ENCODE results near the gene EXD2. TPM values are rescaled to one million over a fixed set of nuclear protein-coding genes. Genes with fewer than 3 reads are reported as not detected.

EXD2 gene
- total and polyA plus RNA-seq, 2 of the 13 experiments (the other 11 are each of a cell fraction or from before 2014, with no cell fraction given) = 9.5 to 15.1 TPM

DNA sequence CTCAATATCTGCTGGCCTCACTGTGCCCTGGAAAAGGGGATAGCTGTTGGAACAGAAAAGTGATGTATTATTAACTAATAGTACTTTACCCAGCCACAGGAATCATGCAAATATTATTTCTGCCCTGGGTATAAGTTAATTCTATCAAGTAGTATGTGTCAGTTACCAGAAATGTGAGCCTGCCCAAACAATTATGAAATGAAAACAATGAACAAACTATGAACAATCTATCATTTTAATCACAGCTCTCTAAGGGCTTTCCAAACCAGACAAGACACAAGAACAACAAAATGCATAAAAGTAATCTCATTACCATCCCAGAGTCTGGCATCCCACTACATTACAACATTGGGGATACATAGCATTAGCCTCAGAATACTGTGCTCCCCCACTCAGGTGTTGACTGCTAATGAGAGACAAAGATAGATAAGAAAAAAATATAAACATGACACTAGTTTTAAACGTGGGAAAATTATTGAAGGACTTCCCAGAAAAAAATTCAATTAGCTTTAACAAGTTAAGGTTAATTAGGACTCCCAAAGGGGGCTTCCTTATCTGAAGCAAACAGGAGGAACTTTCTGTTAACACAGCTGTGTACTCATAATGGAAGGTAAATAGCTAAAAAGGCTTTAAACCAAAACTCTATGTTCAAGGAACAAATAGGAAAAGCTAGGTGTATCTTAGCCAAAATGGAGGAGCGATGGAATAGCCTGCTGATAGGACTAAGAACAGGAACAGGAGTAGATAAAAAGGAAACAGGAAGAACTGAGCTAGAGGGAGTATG is 41.6 kb upstream of the EXD2 start:
- no peak for DNase-seq (ENCODE audit: low spot score)
- intact Hi-C loops (cut with micrococcal nuclease; ENCODE audit: unreplicated experiment) (no loop called here), in situ Hi-C loops (cut with HindIII; ENCODE audit: extremely low pct_ligation_motif_present, low pct_unique_long_range_greater_than_20kb) (no loop called here)
- no peaks in the 10 kb centered on the region for H3K9me3 ChIP-seq (ENCODE audit: low read length)
- ChIA-PET POLR2A (interaction anchor here (2.4 kb wide), 1 partner anchor 42 kb away, joined by 8 read pairs; the partner anchor contains the start of gene EXD2), CTCF (ENCODE audit: low intra/inter-chr PET ratio, low total read pairs) (no interaction called here)
- H3K4me1 ChIP-seq (ENCODE audit: insufficient read depth, low read length) = peaks cover 28% of the 10 kb centered on the region
- no peaks in the 10 kb centered on the region for H4K20me1 ChIP-seq (ENCODE audit: insufficient read depth, low read length)
- H3K27me3 ChIP-seq (ENCODE audit: control insufficient read depth in 1 of 2, insufficient read depth in 2 of 2, low read length in 2 of 2) = no peaks in the 10 kb centered on the region; a peak in 1 of 5 replicates
- BruUV-seq (replicated peaks) = no TSS peak
- H2AFZ ChIP-seq (ENCODE audit: low read length) = no peak overlapping the region
- no peak for ATAC-seq
- H3K79me2 ChIP-seq (ENCODE audit: insufficient read depth, low read length) = peaks cover 62% of the 10 kb centered on the region
- TF ChIP-seq, protein P1, sequence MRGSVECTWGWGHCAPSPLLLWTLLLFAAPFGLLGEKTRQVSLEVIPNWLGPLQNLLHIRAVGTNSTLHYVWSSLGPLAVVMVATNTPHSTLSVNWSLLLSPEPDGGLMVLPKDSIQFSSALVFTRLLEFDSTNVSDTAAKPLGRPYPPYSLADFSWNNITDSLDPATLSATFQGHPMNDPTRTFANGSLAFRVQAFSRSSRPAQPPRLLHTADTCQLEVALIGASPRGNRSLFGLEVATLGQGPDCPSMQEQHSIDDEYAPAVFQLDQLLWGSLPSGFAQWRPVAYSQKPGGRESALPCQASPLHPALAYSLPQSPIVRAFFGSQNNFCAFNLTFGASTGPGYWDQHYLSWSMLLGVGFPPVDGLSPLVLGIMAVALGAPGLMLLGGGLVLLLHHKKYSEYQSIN (CRISPR knock-in tag; IDR thresholded peaks at IDR 0.05; ENCODE audit: borderline replicate concordance) = no peak
- no peak for TF ChIP-seq STAT5B (CRISPR knock-in tag; IDR thresholded peaks at IDR 0.05)
- no peak for FAIRE-seq
- 58% methylated on average over 2 of the region's 2 CpGs for WGBS (ENCODE audit: low lambda C conversion rate)
- H3K36me3 ChIP-seq (replicated peaks in 1 of 2; ENCODE audit: control insufficient read depth in 1 of 2, insufficient read depth in 2 of 2, low read length in 2 of 2) = 0 out of 5 replicates have a peak, but pooled peaks cover 0 to 7% of the 10 kb centered on the region in 2 experiments
- no peak overlapping the region for H3K27ac ChIP-seq (ENCODE audit: extremely low read length, insufficient read depth, low read length)
- no peak overlapping the region for H3K4me3 ChIP-seq (replicated peaks in 1 of 3; ENCODE audit: insufficient read depth in 1 of 3, low read depth in 2 of 3, low read length in 3 of 3)
- H3K4me2 ChIP-seq (ENCODE audit: low read depth, low read length) = peak overlapping the region; percentile 32; the same call in 1 of the 2 replicates
- no peak overlapping the region for H3K9ac ChIP-seq (ENCODE audit: insufficient read depth, low read depth, low read length)

GRCh38 chr14:69151458-69152180 is 39.7 kb upstream of the EXD2 start:
- no peaks in the 10 kb centered on the region for H4K20me1 ChIP-seq (ENCODE audit: insufficient read depth, low read length)
- no TSS peak for BruUV-seq (replicated peaks)
- peaks cover 48% of the 10 kb centered on the region for H3K4me1 ChIP-seq (ENCODE audit: insufficient read depth, low read length)
- H3K79me2 ChIP-seq (ENCODE audit: insufficient read depth, low read length) = peaks cover 46% of the 10 kb centered on the region
- 0% methylated on average over 14 of the region's 57 CpGs for WGBS (ENCODE audit: low lambda C conversion rate)
- ChIA-PET POLR2A (interaction anchor here (0.8 to 2.4 kb wide), 4 partner anchors 12 to 1208 kb away, joined by 3 to 8 read pairs (median 4); partner anchors contain the start of genes COX16 and EXD2), CTCF (ENCODE audit: low intra/inter-chr PET ratio, low total read pairs) (interaction anchor here (1.6 kb wide), 1 partner anchor 22 kb away, joined by 6 read pairs; no protein-coding TSS in a partner anchor)
- peak overlapping the region; percentile 95 to 99 (median 96) for H3K4me3 ChIP-seq (replicated peaks in 1 of 3; ENCODE audit: insufficient read depth in 1 of 3, low read depth in 2 of 3, low read length in 3 of 3)
- DNase-seq (ENCODE audit: low spot score) = peak; percentile 55
- H3K36me3 ChIP-seq (replicated peaks in 1 of 2; ENCODE audit: control insufficient read depth in 1 of 2, insufficient read depth in 2 of 2, low read length in 2 of 2) = 0 out of 5 replicates have a peak, but pooled peaks cover 0 to 3% of the 10 kb centered on the region in 2 experiments
- H3K9me3 ChIP-seq (ENCODE audit: low read length) = no peaks in the 10 kb centered on the region
- peak; percentile 77 for ATAC-seq
- H3K27me3 ChIP-seq (ENCODE audit: control insufficient read depth in 1 of 2, insufficient read depth in 2 of 2, low read length in 2 of 2) = no peaks in the 10 kb centered on the region; a peak in 1 of 5 replicates
- H3K9ac ChIP-seq (ENCODE audit: insufficient read depth, low read depth, low read length) = peak overlapping the region; percentile 94
- peak overlapping the region; percentile 77 for H3K4me2 ChIP-seq (ENCODE audit: low read depth, low read length)
- intact Hi-C loops (cut with micrococcal nuclease; ENCODE audit: unreplicated experiment) (loop anchor here (1.0 kb wide), 1 partner anchor 22 kb away; no protein-coding TSS in a partner anchor), in situ Hi-C loops (cut with HindIII; ENCODE audit: extremely low pct_ligation_motif_present, low pct_unique_long_range_greater_than_20kb) (no loop called here)
- H3K27ac ChIP-seq (ENCODE audit: extremely low read length, insufficient read depth, low read length) = peak overlapping the region; percentile 90
- no peak overlapping the region for H2AFZ ChIP-seq (ENCODE audit: low read length)
- FAIRE-seq = no peak
- 0 out of 2 replicates have a peak, but pooled peaks have one; percentile 24 for TF ChIP-seq ZNF614 (CRISPR knock-in tag; IDR thresholded peaks at IDR 0.05; ENCODE audit: borderline replicate concordance)
- TF ChIP-seq ZSCAN20 (CRISPR knock-in tag; IDR thresholded peaks at IDR 0.05; ENCODE audit: borderline replicate concordance) = 0 out of 2 replicates have a peak, but pooled peaks have one; percentile 55
- no peak for TF ChIP-seq ZNF629 (CRISPR knock-in tag; conservative IDR thresholded peaks at IDR 0.05)
- peak; percentile 31; the same call in 1 of the 2 replicates for TF ChIP-seq SMAD3 (CRISPR knock-in tag; IDR thresholded peaks at IDR 0.05)
- 0 out of 2 replicates have a peak, but pooled peaks have one; percentile 48 for TF ChIP-seq ZNF329 (CRISPR knock-in tag; IDR thresholded peaks at IDR 0.05; ENCODE audit: low read depth)
- peak; percentile 55; the same call in 1 of the 2 replicates for TF ChIP-seq ZNF296 (CRISPR knock-in tag; conservative IDR thresholded peaks at IDR 0.05)
- TF ChIP-seq SKIL (CRISPR knock-in tag; IDR thresholded peaks at IDR 0.05; ENCODE audit: borderline replicate concordance) = no peak; the same call in 1 of the 2 replicates
- TF ChIP-seq MAFG (CRISPR knock-in tag; IDR thresholded peaks at IDR 0.05) = no peak

Data from HepG2 (cell line).